IgD-negative memory B cell (primary cell): ENCODE data around the gene SAMD13. TPM values are rescaled to one million over a fixed set of nuclear protein-coding genes. Genes with fewer than 3 reads are reported as not detected.
"Not testable (repeated sequence)": the region's sequence is repeated elsewhere in the genome, so short reads cannot be mapped to it uniquely, and the experiment has no call there.

Experiments
- H3K27ac Mint-ChIP-seq, 3 donors: one replicate each; pipeline ENCODE4 v1.8.0; 2020 to 2022; ENCODE audit warnings: mild to moderate bottlenecking in 3 of 3, mixed read lengths in 3 of 3, moderate library complexity in 1 of 3
- H3K27me3 Mint-ChIP-seq: one replicate; pipeline ENCODE4 v1.8.0; 2021; ENCODE audit warnings: mixed read lengths
- H3K36me3 Mint-ChIP-seq: one replicate; pipeline ENCODE4 v1.8.0; 2020; ENCODE audit warnings: mild to moderate bottlenecking, mixed read lengths
- H3K4me1 Mint-ChIP-seq, 3 donors: one replicate each; pipeline ENCODE4 v1.8.0; 2020 to 2022; ENCODE audit warnings: mixed read lengths in 3 of 3, mild to moderate bottlenecking in 1 of 3
- H3K4me3 Mint-ChIP-seq, 4 donors: one replicate each; pipeline ENCODE4 v1.8.0; 2020 to 2022; ENCODE audit warnings: mild to moderate bottlenecking in 4 of 4, mixed read lengths in 4 of 4, moderate library complexity in 3 of 4
- H3K9me3 Mint-ChIP-seq, 3 donors: one replicate each; pipeline ENCODE4 v1.8.0; 2020 to 2021; ENCODE audit warnings: mixed read lengths in 3 of 3, mild to moderate bottlenecking in 1 of 3
- polyA plus RNA-seq: library from polyadenylated mRNA; unstranded; fragments of 300-500 nt; fragmentation: Illumina TruSeq; gene quantifications from one replicate; pipeline ENCODE4 v1.2.3, GENCODE V29; 2021

Gene SAMD13
- polyA plus RNA-seq, 1 donor from 2014 or later: not detected

GRCh38 chr1:84271441-84272151 lies 29.9 kb upstream of the SAMD13 start:
- peak overlapping the region; percentile 51 to 98 (median 54) for H3K27ac Mint-ChIP-seq
- H3K9me3 Mint-ChIP-seq: peaks cover 0 to 1% (median 1%) of the 10 kb centered on the region in 3 donors
- no peaks in the 10 kb centered on the region for H3K27me3 Mint-ChIP-seq
- peaks cover 22 to 28% (median 25%) of the 10 kb centered on the region in 3 donors for H3K4me1 Mint-ChIP-seq
- no peaks in the 10 kb centered on the region for H3K36me3 Mint-ChIP-seq
- peak overlapping the region; percentile 49 to 89 (median 82) for H3K4me3 Mint-ChIP-seq

GRCh38 chr1:84272401-84272800 lies 29.1 kb upstream of the SAMD13 start:
- Mint-ChIP-seq H3K4me3 (peak overlapping the region in 2 of 4 donors; percentile 77 to 89), H3K9me3 (peaks cover 0 to 1% (median 1%) of the 10 kb centered on the region in 3 donors), H3K4me1 (peaks cover 23 to 26% (median 25%) of the 10 kb centered on the region in 3 donors), H3K36me3 (no peaks in the 10 kb centered on the region), H3K27me3 (no peaks in the 10 kb centered on the region), H3K27ac (peak overlapping the region; percentile 42 to 98 (median 54))

- Mint-ChIP-seq H3K9me3 (peaks cover 0 to 3% (median 1%) of the 10 kb centered on the region in 3 donors), H3K27me3 (no peaks in the 10 kb centered on the region), H3K4me3 (no peak overlapping the region), H3K36me3 (no peaks in the 10 kb centered on the region), H3K27ac (no peak overlapping the region), H3K4me1 (peaks cover 8 to 11% (median 9%) of the 10 kb centered on the region in 3 donors)
Measured at GRCh38 chr1:84277343-84278059, 24.0 kb upstream of the SAMD13 start.

- Mint-ChIP-seq H3K4me1 (peaks cover 0 to 3% (median 1%) of the 10 kb centered on the region in 3 donors), H3K36me3 (no peaks in the 10 kb centered on the region), H3K4me3 (no peak overlapping the region), H3K9me3 (peaks cover 0 to 2% (median 1%) of the 10 kb centered on the region in 3 donors), H3K27me3 (no peaks in the 10 kb centered on the region), H3K27ac (no peak overlapping the region)
Measured at GRCh38 chr1:84278905-84279304, 22.6 kb upstream of the SAMD13 start.

GRCh38 chr1:84280912-84281311 lies 20.6 kb upstream of the SAMD13 start:
- Mint-ChIP-seq H3K4me1 (peaks cover 0 to 1% (median 0%) of the 10 kb centered on the region in 3 donors), H3K27me3 (peaks cover 5% of the 10 kb centered on the region), H3K9me3 (peaks cover 0 to 2% (median 0%) of the 10 kb centered on the region in 3 donors), H3K36me3 (no peaks in the 10 kb centered on the region), H3K27ac (no peak overlapping the region), H3K4me3 (no peak overlapping the region)

GRCh38 chr1:84282780-84283333 lies 18.7 kb upstream of the SAMD13 start:
- H3K4me3 Mint-ChIP-seq: no peak overlapping the region
- H3K9me3 Mint-ChIP-seq: peaks cover 9 to 18% (median 11%) of the 10 kb centered on the region in 3 donors
- no peak overlapping the region for H3K27ac Mint-ChIP-seq

GRCh38 chr1:84283381-84283780 lies 18.1 kb upstream of the SAMD13 start:
- peaks cover 10% of the 10 kb centered on the region for H3K27me3 Mint-ChIP-seq
- no peaks in the 10 kb centered on the region for H3K4me1 Mint-ChIP-seq
- no peak overlapping the region for H3K4me3 Mint-ChIP-seq
- H3K27ac Mint-ChIP-seq: no peak overlapping the region
- H3K36me3 Mint-ChIP-seq: no peaks in the 10 kb centered on the region
- H3K9me3 Mint-ChIP-seq: peaks cover 9 to 18% (median 11%) of the 10 kb centered on the region in 3 donors

More at GRCh38 chr1:84282780-84283333, 18.7 kb upstream of the SAMD13 start:
- H3K36me3 Mint-ChIP-seq: no peaks in the 10 kb centered on the region
- H3K4me1 Mint-ChIP-seq: no peaks in the 10 kb centered on the region
- H3K27me3 Mint-ChIP-seq: peaks cover 10% of the 10 kb centered on the region

- H3K4me1 Mint-ChIP-seq: no peaks in the 10 kb centered on the region
- peaks cover 7 to 20% (median 18%) of the 10 kb centered on the region in 3 donors for H3K9me3 Mint-ChIP-seq
- H3K4me3 Mint-ChIP-seq: no peak overlapping the region
- no peak overlapping the region for H3K27ac Mint-ChIP-seq
- H3K36me3 Mint-ChIP-seq: no peaks in the 10 kb centered on the region
- H3K27me3 Mint-ChIP-seq: peaks cover 10% of the 10 kb centered on the region
Measured at GRCh38 chr1:84286071-84286470, 15.4 kb upstream of the SAMD13 start.

GRCh38 chr1:84287389-84287788 lies 14.1 kb upstream of the SAMD13 start:
- not testable (repeated sequence) for H3K36me3 Mint-ChIP-seq, H3K4me1 Mint-ChIP-seq

GRCh38 chr1:84289169-84289785 lies 12.2 kb upstream of the SAMD13 start:
- no peaks in the 10 kb centered on the region for H3K4me1 Mint-ChIP-seq
- H3K9me3 Mint-ChIP-seq: peaks cover 10 to 20% (median 18%) of the 10 kb centered on the region in 3 donors
- H3K27ac Mint-ChIP-seq: no peak overlapping the region
- peaks cover 10% of the 10 kb centered on the region for H3K27me3 Mint-ChIP-seq
- H3K36me3 Mint-ChIP-seq: no peaks in the 10 kb centered on the region
- H3K4me3 Mint-ChIP-seq: no peak overlapping the region

More at GRCh38 chr1:84287389-84287788, 14.1 kb upstream of the SAMD13 start:
- not testable (repeated sequence) for H3K27ac Mint-ChIP-seq, H3K4me3 Mint-ChIP-seq
- Mint-ChIP-seq H3K27me3 (peaks cover 10% of the 10 kb centered on the region), H3K9me3 (peaks cover 7 to 20% (median 18%) of the 10 kb centered on the region in 3 donors)

- Mint-ChIP-seq H3K36me3 (no peaks in the 10 kb centered on the region), H3K27ac (no peak overlapping the region), H3K4me3 (no peak overlapping the region), H3K4me1 (no peaks in the 10 kb centered on the region), H3K27me3 (peaks cover 8% of the 10 kb centered on the region), H3K9me3 (peaks cover 9 to 16% (median 12%) of the 10 kb centered on the region in 3 donors)
Measured at GRCh38 chr1:84291882-84292655, 9.4 kb upstream of the SAMD13 start.

GRCh38 chr1:84293766-84294165 lies 7.7 kb upstream of the SAMD13 start:
- Mint-ChIP-seq H3K27me3 (peaks cover 9% of the 10 kb centered on the region), H3K27ac (no peak overlapping the region), H3K36me3 (no peaks in the 10 kb centered on the region)

GRCh38 chr1:84294751-84295150 lies 6.8 kb upstream of the SAMD13 start:
- Mint-ChIP-seq H3K9me3 (peaks cover 2 to 9% (median 8%) of the 10 kb centered on the region in 3 donors), H3K27me3 (peaks cover 12% of the 10 kb centered on the region), H3K4me3 (no peak overlapping the region), H3K27ac (no peak overlapping the region), H3K36me3 (no peaks in the 10 kb centered on the region), H3K4me1 (peaks cover 5 to 8% (median 8%) of the 10 kb centered on the region in 3 donors)

More at GRCh38 chr1:84293766-84294165, 7.7 kb upstream of the SAMD13 start:
- H3K4me1 Mint-ChIP-seq: peaks cover 4 to 5% (median 4%) of the 10 kb centered on the region in 3 donors
- H3K4me3 Mint-ChIP-seq: no peak overlapping the region
- H3K9me3 Mint-ChIP-seq: peaks cover 7 to 9% (median 8%) of the 10 kb centered on the region in 3 donors
